SK-N-SH (cell line): ENCODE measurements around the gene CLCN5. TPM values are rescaled to one million over a fixed set of nuclear protein-coding genes. Genes with fewer than 3 reads are reported as not detected.
A peak's percentile ranks its signal among the peaks of the same experiment; 100 is the strongest.

Experiments
- CTCF ChIA-PET: fragments of 300-600, 350-600 bp; formaldehyde crosslinking; extraction: SDS; loops from one replicate; lab custom pipeline; 2021; lab: Yijun Ruan, JAX
- POLR2A ChIA-PET: fragments of 350-600 bp; sonication (Branson Sonifier 250); formaldehyde crosslinking; extraction: SDS; loops from one replicate; lab custom pipeline; 2020; ENCODE audit warnings: antibody characterized with exemption, inconsistent platforms; lab: Yijun Ruan, JAX
- DNase-seq: peaks from one replicate; pipeline ENCODE4 v3.0.0; 2012
- H2AFZ ChIP-seq: fragments of 200-600 bp; sonication (generic); 2 replicates; pipeline ENCODE4 v1.8.1; 2016; ENCODE audit warnings: antibody characterized with exemption, mild to moderate bottlenecking, low read depth
- H3F3A ChIP-seq: fragments of 200-600 bp; sonication (generic); replicated peaks from 2 replicates; pipeline ENCODE3; 2016; ENCODE audit warnings: antibody characterized with exemption, mild to moderate bottlenecking; ENCODE audit not compliant: insufficient read depth
- H3K27ac ChIP-seq, 2 experiments: fragments of 200-500 bp in 1 of 2; fragments of 200-600 bp in 1 of 2; sonication (Bioruptor generic) in 1 of 2; sonication (generic), shearing (Covaris generic) in 1 of 2; 2 replicates each; pipeline versions ENCODE4 v1.5.1 to v1.6.1; 2014 to 2016; ENCODE audit warnings: low read depth in 2 of 2, inconsistent platforms in 1 of 2, low read length in 1 of 2, mild to moderate bottlenecking in 1 of 2, mixed read lengths in 1 of 2
- H3K27me3 ChIP-seq: fragments of 200-600 bp; sonication (generic), shearing (Covaris generic); 2 replicates; pipeline ENCODE4 v1.6.1; 2016; ENCODE audit warnings: mixed run types; ENCODE audit not compliant: insufficient read depth
- H3K36me3 ChIP-seq, 2 experiments: fragments of 200-500 bp in 1 of 2; fragments of 200-600 bp in 1 of 2; sonication (Bioruptor generic) in 1 of 2; sonication (generic) in 1 of 2; replicated peaks in 1 of 2; 2 replicates each; pipeline versions ENCODE3 to v1.5.1; 2014 to 2016; ENCODE audit warnings: low read length in 1 of 2, mild to moderate bottlenecking in 1 of 2; ENCODE audit not compliant: insufficient read depth in 2 of 2, control insufficient read depth in 1 of 2
- H3K4me1 ChIP-seq, 2 experiments: fragments of 200-500 bp in 1 of 2; fragments of 200-600 bp in 1 of 2; sonication (Bioruptor generic) in 1 of 2; sonication (generic), shearing (Covaris generic) in 1 of 2; 2 replicates each; pipeline versions ENCODE4 v1.5.1 to v1.6.1; 2014 to 2016; ENCODE audit warnings: low read depth in 1 of 2, low read length in 1 of 2, mixed run types in 1 of 2; ENCODE audit not compliant: insufficient read depth in 2 of 2, control insufficient read depth in 1 of 2
- H3K4me2 ChIP-seq: fragments of 200-600 bp; sonication (generic), shearing (Covaris generic); 2 replicates; pipeline ENCODE4 v1.6.1; 2017; ENCODE audit warnings: mixed run types
- H3K4me3 ChIP-seq, 2 experiments: fragments of 200-500 bp in 1 of 2; fragments of 200-600 bp in 1 of 2; sonication (Bioruptor generic) in 1 of 2; sonication (generic), shearing (Covaris generic) in 1 of 2; 2 replicates each; pipeline versions ENCODE4 v1.5.1 to v1.8.1; 2014 to 2016; ENCODE audit warnings: low read depth in 2 of 2, inconsistent platforms in 1 of 2, low read length in 1 of 2, mild to moderate bottlenecking in 1 of 2, mixed read lengths in 1 of 2, moderate library complexity in 1 of 2
- H3K79me2 ChIP-seq: fragments of 200-600 bp; sonication (generic); 2 replicates; pipeline ENCODE4 v1.8.1; 2017; ENCODE audit warnings: mild to moderate bottlenecking; ENCODE audit not compliant: insufficient read depth
- H3K9ac ChIP-seq: fragments of 200-600 bp; sonication (generic); 2 replicates; pipeline ENCODE4 v1.6.1; 2017; ENCODE audit warnings: mixed run types
- H3K9me2 ChIP-seq: fragments of 200-600 bp; sonication (generic); 2 replicates; pipeline ENCODE4 v1.6.1; 2017; ENCODE audit warnings: mixed run types
- H3K9me3 ChIP-seq: fragments of 200-600 bp; sonication (generic); 2 replicates; pipeline ENCODE4 v1.6.1; 2017; ENCODE audit warnings: mixed run types, mild to moderate bottlenecking, moderate library complexity
- H4K20me1 ChIP-seq: fragments of 200-600 bp; sonication (generic); 2 replicates; pipeline ENCODE4 v1.6.1; 2017; ENCODE audit warnings: mild to moderate bottlenecking, mixed run types; ENCODE audit not compliant: insufficient read depth
- CHD2 ChIP-seq: fragments of 150-350 bp; IDR thresholded peaks from 2 replicates; pipeline ENCODE4 v1.6.1; 2018; ENCODE audit warnings: low read length; ENCODE audit not compliant: partially characterized antibody
- CTCF ChIP-seq: fragments of 200-600 bp; sonication (generic); IDR thresholded peaks from 2 replicates; pipeline ENCODE4 v1.6.1; 2017; ENCODE audit warnings: antibody characterized with exemption, mild to moderate bottlenecking, moderate library complexity
- ELF1 ChIP-seq: IDR thresholded peaks from 2 replicates; pipeline ENCODE4 v1.4.0; 2012
- FOSL2 ChIP-seq: IDR thresholded peaks from 2 replicates; pipeline ENCODE4 v1.4.0; 2012; ENCODE audit warnings: low read depth, mild to moderate bottlenecking, moderate library complexity, borderline replicate concordance
- FOXJ3 ChIP-seq: sonication (generic); formaldehyde crosslinking; IDR thresholded peaks from 2 replicates; pipeline ENCODE4 v1.5.1; 2020; ENCODE audit warnings: mild to moderate bottlenecking, missing genetic modification reagents
- GATA2 ChIP-seq: sonication (generic); formaldehyde crosslinking; IDR thresholded peaks from 2 replicates; pipeline ENCODE4 v1.5.0; 2020; ENCODE audit warnings: mild to moderate bottlenecking, missing genetic modification reagents
- NFIC ChIP-seq: IDR thresholded peaks from 2 replicates; pipeline ENCODE4 v1.4.0; 2012; ENCODE audit warnings: borderline replicate concordance
- NRF1 ChIP-seq: IDR thresholded peaks from 2 replicates; pipeline ENCODE4 v1.6.1; 2012; ENCODE audit warnings: low read depth, mild to moderate bottlenecking, low read length
- PBX3 ChIP-seq: IDR thresholded peaks from 2 replicates; pipeline ENCODE4; 2012
- RAD21 ChIP-seq: IDR thresholded peaks from 2 replicates; pipeline ENCODE4 v1.6.1; 2012; ENCODE audit warnings: mild to moderate bottlenecking, low read length
- RCOR1 ChIP-seq: fragments of 150-350 bp; IDR thresholded peaks from 2 replicates; pipeline ENCODE4 v1.6.1; 2017; ENCODE audit warnings: antibody characterized with exemption, low read length
- SMC3 ChIP-seq: IDR thresholded peaks from 2 replicates; pipeline ENCODE4 v1.6.1; 2012; ENCODE audit warnings: low read depth, low read length, improper control_type of control experiment
- TAF1 ChIP-seq: IDR thresholded peaks from 2 replicates; pipeline ENCODE4 v1.6.1; 2012; ENCODE audit warnings: low read depth, mild to moderate bottlenecking, low read length, moderate library complexity, borderline replicate concordance
- USF2 ChIP-seq: fragments of 150-350 bp; IDR thresholded peaks from 2 replicates; pipeline ENCODE4 v1.6.1; 2017; ENCODE audit warnings: antibody characterized with exemption, low read length, low read depth, borderline replicate concordance
- ZBTB33 ChIP-seq: IDR thresholded peaks from 2 replicates; pipeline ENCODE4 v1.4.0; 2012; ENCODE audit warnings: low read depth, borderline replicate concordance
- WGBS: methylation state at CpG from one replicate; pipeline ENCODE4 v1.1.6; 2017; ENCODE audit warnings: low lambda C conversion rate; 5-methylcytosine and 5-hydroxymethylcytosine counted together
- polyA plus RNA-seq, 3 experiments: library from polyadenylated mRNA; depleted of rRNA; stranded (reverse); fragments of >200 nt; gene quantifications; 2 replicates each; pipeline ENCODE4 v1.2.3, GENCODE V29; 2012

Gene CLCN5
- polyA plus RNA-seq, 1 of the 3 experiments (the other 2 are of a cell fraction): 1.7 TPM

GRCh38 chrX:50100188-50100587 lies 177.8 kb downstream of the CLCN5 start:
- peak; percentile 35 for DNase-seq
- no peaks in the 10 kb centered on the region for H3K27me3 ChIP-seq
- no peaks in the 10 kb centered on the region for H3K79me2 ChIP-seq
- 26% methylated on average over 3 of the region's 3 CpGs for WGBS
- H3K9ac ChIP-seq: no peak overlapping the region
- H3K4me3 ChIP-seq: no peak overlapping the region
- H3K4me1 ChIP-seq: peaks cover 0 to 3% of the 10 kb centered on the region in 2 experiments; a peak in 2 of 4 replicates
- H3K9me2 ChIP-seq: no peaks in the 10 kb centered on the region
- no peaks in the 10 kb centered on the region for H3F3A ChIP-seq
- H4K20me1 ChIP-seq: no peaks in the 10 kb centered on the region
- H3K9me3 ChIP-seq: no peaks in the 10 kb centered on the region
- CTCF ChIA-PET: interaction anchor here (0.6 to 4.0 kb wide), 21 partner anchors 9 to 586 kb away, joined by 3 to 34 read pairs (median 5); partner anchors contain the start of genes AKAP4, CCNB3 and CLCN5
- no peak overlapping the region for H3K27ac ChIP-seq
- H3K4me2 ChIP-seq: no peak overlapping the region
- H2AFZ ChIP-seq: no peak overlapping the region
- no peaks in the 10 kb centered on the region for H3K36me3 ChIP-seq
- no peak for TF ChIP-seq PBX3
- TF ChIP-seq FOSL2: no peak
- no peak for TF ChIP-seq NRF1
- no peak for TF ChIP-seq FOXJ3 (CRISPR knock-in tag)
- TF ChIP-seq RAD21: peak; percentile 76
- TF ChIP-seq ZBTB33: no peak
- peak; percentile 54 for TF ChIP-seq CTCF
- peak; percentile 67; the same call in 1 of the 2 replicates for TF ChIP-seq SMC3
- POLR2A ChIA-PET: no interaction called here

GRCh38 chrX:50103176-50103575 lies 180.8 kb downstream of the CLCN5 start:
- no peaks in the 10 kb centered on the region for H3K9me2 ChIP-seq
- TF ChIP-seq USF2: no peak
- TF ChIP-seq GATA2: no peak
- no peak for TF ChIP-seq CHD2
- TF ChIP-seq RCOR1: no peak
- TF ChIP-seq FOXJ3 (CRISPR knock-in tag): no peak
- no peak for TF ChIP-seq ELF1
- no peak for TF ChIP-seq TAF1
- no peak for TF ChIP-seq NFIC
- no peak overlapping the region for H3K4me2 ChIP-seq
- no peak overlapping the region for H3K4me3 ChIP-seq
- H3F3A ChIP-seq: no peaks in the 10 kb centered on the region
- no peak overlapping the region for H3K27ac ChIP-seq
- H3K4me1 ChIP-seq: peaks cover 0 to 3% of the 10 kb centered on the region in 2 experiments; a peak in 2 of 4 replicates
- no peaks in the 10 kb centered on the region for H3K27me3 ChIP-seq
- H2AFZ ChIP-seq: no peak overlapping the region
- DNase-seq: no peak
- ChIA-PET CTCF (interaction anchor here (1.0 to 1.2 kb wide), 3 partner anchors 102 to 188 kb away, joined by 3 to 4 read pairs (median 3); partner anchors contain the start of gene CCNB3), POLR2A (no interaction called here)
- H3K9me3 ChIP-seq: no peaks in the 10 kb centered on the region
- no peaks in the 10 kb centered on the region for H3K79me2 ChIP-seq
- H4K20me1 ChIP-seq: no peaks in the 10 kb centered on the region
- H3K36me3 ChIP-seq: no peaks in the 10 kb centered on the region
- no peak overlapping the region for H3K9ac ChIP-seq
- 39% methylated on average over 1 of the region's 1 CpG for whole genome bisulfite sequencing
